Thyroid gland (tissue), 4 donors: ENCODE data around the gene CHCHD6.

ENCODE experiments used
- POLR2A ChIP-seq, 2 donors: fragments of 450-650 bp; IDR thresholded peaks; one replicate each; pipeline ENCODE4 v1.6.1; 2017; ENCODE audit warnings: antibody characterized with exemption in 2 of 2, mild to moderate bottlenecking in 2 of 2, moderate library complexity in 1 of 2
- TF ChIP-seq, protein P1 (sequence below), 6 experiments: fragments of 200-600 bp in 3 of 6; fragments of 450-650 bp in 3 of 6; sonication (generic) in 3 of 6; IDR thresholded peaks; one replicate each; pipeline ENCODE4 v1.5.1; 2016 to 2019; ENCODE audit warnings: antibody characterized with exemption in 6 of 6, mild to moderate bottlenecking in 2 of 6, inconsistent platforms in 1 of 6, moderate library complexity in 1 of 6

DNA sequence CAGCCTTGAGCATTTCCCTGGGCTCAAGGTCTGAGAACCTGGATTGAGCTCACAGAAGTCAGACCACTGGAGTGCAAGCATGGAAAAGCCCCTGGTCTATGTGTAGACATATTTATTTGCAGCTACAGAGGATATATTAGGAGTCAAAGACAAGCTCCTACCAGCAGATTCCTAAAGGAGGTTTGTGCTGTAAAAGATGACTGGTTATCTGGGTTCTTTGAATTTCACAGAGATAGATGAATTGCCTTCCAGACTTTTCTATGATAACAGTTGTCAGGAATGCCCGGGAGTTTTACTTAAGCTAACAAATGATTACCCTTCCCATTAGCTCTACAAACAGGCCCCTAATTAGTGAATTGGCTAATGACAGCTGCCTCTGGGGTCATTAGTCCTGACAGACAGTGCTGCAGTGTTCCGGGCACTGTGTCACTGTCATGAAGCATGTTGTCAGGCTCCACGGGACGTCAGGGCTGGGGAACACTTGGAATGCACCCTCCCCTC lies 230.0 kb downstream of the CHCHD6 start:
- TF ChIP-seq, protein P1, sequence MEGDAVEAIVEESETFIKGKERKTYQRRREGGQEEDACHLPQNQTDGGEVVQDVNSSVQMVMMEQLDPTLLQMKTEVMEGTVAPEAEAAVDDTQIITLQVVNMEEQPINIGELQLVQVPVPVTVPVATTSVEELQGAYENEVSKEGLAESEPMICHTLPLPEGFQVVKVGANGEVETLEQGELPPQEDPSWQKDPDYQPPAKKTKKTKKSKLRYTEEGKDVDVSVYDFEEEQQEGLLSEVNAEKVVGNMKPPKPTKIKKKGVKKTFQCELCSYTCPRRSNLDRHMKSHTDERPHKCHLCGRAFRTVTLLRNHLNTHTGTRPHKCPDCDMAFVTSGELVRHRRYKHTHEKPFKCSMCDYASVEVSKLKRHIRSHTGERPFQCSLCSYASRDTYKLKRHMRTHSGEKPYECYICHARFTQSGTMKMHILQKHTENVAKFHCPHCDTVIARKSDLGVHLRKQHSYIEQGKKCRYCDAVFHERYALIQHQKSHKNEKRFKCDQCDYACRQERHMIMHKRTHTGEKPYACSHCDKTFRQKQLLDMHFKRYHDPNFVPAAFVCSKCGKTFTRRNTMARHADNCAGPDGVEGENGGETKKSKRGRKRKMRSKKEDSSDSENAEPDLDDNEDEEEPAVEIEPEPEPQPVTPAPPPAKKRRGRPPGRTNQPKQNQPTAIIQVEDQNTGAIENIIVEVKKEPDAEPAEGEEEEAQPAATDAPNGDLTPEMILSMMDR (IDR thresholded peaks at IDR 0.05): no peak
- TF ChIP-seq POLR2A (IDR thresholded peaks at IDR 0.05): no peak
